HG03432 (cell line): ENCODE results near the gene IL1RAPL2.

Experiments
- ATAC-seq: cut with Tn5 transposase; IDR thresholded peaks from one replicate; pipeline ENCODE4 v1.9.1; 2021; ENCODE audit warnings: mild to moderate bottlenecking, moderate library complexity; ENCODE audit not compliant: unreplicated experiment

IL1RAPL2 gene

GRCh38 chrX:105543283-105543682, 977.3 kb downstream of the IL1RAPL2 start:
- no peak for ATAC-seq

- no peak for ATAC-seq
Observed at GRCh38 chrX:105550043-105550663, 984.2 kb downstream of the IL1RAPL2 start.

DNA sequence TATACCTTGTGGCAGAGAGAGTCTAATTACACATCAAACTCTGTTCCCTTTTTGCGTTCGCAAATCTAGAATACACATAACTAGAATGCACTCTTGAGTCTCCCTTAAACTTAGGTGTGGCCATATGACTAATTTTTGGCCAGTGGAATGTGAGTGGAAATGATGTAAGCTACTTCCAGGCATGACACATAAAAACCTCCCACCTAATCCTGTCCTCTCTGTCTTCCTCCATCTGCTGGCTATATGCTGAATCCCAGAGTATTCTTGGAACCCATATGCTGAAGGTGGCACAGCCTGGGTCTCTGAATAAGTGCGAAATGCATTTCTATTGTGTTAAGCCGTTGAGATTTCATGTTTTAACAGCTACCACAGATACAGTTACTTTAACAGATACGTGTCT, 986.4 kb downstream of the IL1RAPL2 start:
- ATAC-seq: no peak

DNA sequence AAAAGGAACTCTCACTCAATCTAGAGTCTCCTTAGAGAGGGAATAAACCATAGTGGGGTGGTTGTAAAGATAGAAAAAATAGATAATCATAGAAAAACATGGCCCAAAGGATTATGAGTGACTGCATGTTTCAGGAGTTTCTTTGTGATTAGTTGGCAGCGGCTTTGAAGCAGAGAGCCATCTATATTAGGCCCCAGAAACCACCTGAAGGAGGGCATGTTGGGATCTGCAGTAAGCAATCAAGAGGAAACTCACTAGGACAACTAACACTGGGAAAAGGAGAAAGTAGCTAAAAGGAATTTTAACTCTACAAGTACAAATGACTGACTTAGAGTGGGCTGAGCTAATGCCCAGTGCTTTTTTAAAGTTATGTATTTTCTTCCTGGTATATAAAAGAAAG, 987.1 kb downstream of the IL1RAPL2 start:
- no peak for ATAC-seq

- peak; percentile 73 for ATAC-seq
Observed at GRCh38 chrX:105564501-105564900, 998.5 kb downstream of the IL1RAPL2 start.

GRCh38 chrX:105565856-105566255, 999.9 kb downstream of the IL1RAPL2 start:
- no peak for ATAC-seq

- ATAC-seq: no peak
Observed at GRCh38 chrX:105567082-105567481, 1001.1 kb downstream of the IL1RAPL2 start.

GRCh38 chrX:105608745-105609144, 1042.7 kb downstream of the IL1RAPL2 start:
- ATAC-seq: no peak

DNA sequence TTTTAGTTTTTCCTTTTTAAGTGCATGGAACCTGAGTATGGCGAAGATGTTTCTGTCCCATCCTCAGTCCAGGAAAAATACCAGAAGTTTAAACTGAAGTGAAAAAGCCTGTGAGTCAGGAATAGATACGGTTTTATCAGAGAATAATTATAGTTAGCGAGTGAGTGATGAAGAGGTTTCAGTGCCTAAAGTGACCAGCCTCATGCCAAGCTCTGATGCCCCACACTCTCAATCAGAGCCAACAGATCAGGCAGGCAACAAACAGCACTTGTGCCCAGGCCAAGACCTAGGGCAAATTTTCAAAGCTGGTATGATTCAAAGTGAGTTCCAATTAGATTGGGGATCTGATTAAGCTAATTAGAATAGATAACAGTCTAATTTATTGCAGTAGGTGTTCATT, 1043.5 kb downstream of the IL1RAPL2 start:
- ATAC-seq: no peak

DNA sequence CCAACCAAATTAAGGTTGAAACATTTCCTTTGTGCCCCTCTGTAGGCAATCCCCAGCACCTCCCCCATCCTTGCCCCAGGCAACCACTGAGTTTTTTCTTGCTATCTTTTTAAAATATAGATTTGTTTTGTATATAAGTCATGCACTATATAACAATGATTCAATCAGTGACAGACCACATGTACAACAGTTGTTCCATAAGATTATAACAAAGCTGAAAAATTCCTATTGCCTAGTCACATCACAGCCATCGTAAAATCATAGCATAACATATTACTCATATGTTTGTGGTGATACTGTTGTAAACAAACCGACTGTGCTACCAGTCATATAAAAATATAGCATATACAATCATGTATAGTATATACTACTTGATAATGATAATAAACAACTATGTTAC, 1044.4 kb downstream of the IL1RAPL2 start:
- ATAC-seq: no peak

DNA sequence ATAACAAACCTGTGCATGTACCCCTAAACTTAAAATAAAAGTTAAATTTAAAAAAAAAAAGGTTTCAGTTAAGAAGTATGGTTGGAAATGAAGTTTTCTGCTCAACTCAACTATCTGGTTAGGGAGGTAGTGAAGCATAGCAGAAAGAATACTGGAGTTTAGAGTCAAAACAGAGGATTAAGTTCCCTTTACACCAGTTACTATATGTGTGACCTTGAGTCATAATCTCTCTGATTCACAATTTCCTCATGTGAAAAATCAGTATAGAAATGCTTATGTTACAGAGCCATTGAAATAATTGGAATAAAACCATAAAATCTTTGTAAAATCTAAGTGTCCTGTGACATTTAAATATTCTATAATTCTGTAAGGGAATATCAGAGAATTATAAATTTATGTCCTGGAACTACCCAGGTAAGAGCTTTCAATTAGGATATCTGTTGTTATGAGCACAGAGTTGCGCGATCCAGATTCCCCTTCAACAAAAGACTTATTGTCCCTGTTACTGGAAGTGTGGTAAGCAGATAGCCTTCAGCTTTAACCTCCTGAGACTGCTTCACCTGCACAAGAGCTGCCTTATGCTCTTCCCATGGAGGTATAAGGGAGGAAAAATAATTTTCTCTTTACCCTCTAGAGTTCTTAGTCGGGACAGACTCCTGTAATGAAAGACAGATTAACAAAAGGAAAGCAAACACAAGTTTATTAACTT, 1052.5 kb downstream of the IL1RAPL2 start:
- no peak for ATAC-seq

DNA sequence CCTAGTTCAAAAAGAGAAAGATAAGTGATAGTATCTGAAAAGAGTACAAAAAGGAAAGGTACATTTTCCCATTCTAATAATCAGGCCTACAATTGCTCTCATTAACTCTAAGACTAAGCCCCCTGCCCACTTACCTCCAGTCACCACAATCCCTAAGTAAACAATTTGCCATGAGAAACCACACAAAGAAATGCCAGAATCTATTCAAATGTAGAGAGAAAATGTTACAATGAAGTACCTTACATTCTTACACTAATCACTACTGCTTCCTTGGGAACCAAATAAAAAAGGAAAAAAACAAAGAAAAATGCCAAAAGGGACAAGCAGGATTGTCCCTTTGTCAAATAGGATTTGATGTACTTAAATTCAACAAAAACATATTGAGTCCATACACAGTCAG, 1068.2 kb downstream of the IL1RAPL2 start:
- ATAC-seq: no peak

DNA sequence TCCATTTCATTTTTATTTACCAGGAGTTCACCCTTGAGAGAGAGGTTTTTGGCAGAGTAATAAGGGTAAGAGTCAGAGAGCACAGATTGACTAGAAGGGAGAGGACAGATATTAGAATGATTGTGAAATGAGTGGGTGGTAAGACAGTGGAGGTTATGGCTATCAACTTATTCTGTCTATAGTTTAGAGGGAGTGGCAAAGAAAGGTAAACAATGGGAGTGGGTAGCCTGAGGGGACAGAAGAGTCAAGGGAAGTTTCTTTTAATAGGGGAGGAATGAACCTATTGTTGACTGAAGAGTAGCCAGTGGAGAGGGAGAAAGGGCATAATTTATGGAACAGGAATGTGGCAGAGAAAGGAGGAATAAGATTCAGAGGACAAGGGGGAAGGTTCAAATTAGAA, 1069.8 kb downstream of the IL1RAPL2 start:
- ATAC-seq: no peak

DNA sequence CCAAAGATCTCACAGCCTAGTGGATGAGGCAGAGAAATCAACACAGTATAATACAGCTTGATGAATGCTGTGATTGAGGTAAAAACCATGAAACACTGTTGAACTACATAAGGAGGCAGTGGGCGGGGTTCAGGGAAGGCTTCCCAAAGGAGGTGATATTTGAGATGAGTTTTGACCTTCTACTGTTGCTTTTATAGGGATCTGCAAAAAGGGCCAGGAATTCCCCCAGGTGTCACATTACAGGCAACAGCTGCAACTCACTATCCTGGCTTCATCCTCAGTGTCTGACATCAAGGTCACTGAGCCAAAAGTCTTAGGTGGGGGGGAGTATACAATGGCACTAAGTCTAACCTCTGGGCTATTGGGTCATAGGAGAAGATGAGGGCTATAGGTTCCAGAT, 1070.7 kb downstream of the IL1RAPL2 start:
- ATAC-seq: no peak

DNA sequence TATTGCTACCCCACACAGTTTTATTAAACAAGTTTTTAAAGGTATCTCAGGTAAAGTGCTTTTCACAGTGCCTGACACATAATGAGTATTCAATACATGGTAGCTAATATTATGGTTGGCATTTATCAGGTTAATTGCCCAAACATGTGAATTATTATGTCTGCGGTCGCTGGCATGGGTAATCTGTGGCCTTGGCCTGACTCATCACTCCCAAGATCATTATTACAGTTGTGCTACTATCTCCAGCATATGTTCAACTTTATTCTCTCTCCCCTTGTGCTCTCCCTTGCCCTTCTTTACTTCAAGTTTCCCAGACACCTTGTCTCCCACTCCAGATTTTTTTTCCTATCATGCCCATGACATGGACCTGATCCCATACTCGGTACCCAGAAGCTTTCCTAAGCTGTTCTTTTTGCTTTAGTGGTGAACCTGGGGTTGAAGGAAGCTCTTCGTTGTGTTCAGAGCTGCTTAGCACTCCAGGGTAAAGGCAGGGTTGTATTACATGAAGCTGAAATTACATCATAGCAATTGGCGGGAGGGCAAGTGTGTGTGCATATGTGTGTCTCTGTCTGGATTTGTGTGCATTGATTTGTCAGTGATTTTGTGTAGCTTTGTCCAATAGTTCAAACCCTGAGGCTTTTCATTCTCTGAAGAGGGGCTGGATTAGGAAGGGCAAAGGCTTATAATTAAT, 1079.8 kb downstream of the IL1RAPL2 start:
- no peak for ATAC-seq

GRCh38 chrX:105646592-105647372, 1080.8 kb downstream of the IL1RAPL2 start:
- no peak for ATAC-seq

GRCh38 chrX:105647749-105648148, 1081.8 kb downstream of the IL1RAPL2 start:
- no peak for ATAC-seq

DNA sequence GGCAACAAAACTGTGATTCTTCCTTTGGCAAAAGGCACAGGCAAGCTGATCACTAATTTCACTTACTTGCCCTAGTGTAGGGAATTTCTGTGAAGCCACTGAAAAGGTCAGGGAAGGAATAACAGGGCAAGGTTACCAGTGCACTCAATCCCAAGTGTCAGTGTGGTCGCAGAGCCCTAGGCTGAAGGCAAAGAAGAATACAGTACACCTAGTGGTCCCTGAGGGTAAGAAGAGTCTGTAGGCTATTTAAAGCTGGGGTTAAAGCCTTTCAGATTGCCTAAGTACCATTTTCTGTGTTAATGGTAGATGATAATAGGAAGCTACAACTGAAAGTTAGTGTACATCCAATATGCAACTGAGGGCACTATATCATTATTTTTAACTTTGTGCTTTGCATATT, 1082.7 kb downstream of the IL1RAPL2 start:
- no peak for ATAC-seq

- ATAC-seq: no peak
Observed at GRCh38 chrX:105650577-105650976, 1084.6 kb downstream of the IL1RAPL2 start.

DNA sequence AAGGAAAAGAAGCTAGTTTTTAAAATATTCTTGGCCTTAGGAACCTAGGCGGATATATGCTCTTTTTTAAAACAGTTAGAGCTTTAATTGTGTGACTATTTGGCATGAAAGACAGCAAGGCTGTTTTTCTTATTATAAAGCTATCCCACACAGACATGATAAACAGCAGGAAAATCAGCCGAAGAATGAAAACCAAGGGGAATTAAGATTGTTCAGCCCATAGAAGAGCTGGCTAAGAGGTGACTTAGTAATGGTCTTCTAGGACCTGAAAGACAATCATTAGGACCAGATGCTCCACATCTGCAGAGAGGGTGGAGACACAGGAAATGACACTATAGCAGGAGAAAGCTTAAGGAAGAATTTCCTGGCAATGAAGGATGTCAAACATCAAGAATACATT, 1085.0 kb downstream of the IL1RAPL2 start:
- ATAC-seq: no peak

DNA sequence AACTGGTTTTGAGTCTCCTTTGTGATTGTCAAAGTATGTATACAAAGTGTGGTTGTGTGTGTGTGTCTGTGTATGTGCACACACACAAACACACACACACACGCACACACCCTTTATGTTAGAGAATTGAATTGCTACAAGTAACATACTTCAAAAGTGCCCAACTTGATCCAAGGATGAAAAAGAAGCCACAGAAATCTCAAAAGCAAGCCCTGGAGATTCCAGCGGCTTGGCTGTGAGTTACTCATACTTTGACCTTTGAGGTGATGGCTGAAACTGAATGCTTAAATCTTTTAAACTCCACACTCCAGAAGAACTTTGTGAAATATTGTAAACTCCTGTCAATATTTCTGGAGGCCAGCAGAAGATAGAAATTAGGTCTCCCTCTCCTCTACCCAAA, 1087.9 kb downstream of the IL1RAPL2 start:
- no peak for ATAC-seq
